Osteocyte (in vitro differentiated cells): ENCODE data around the gene MARK4. TPM values are rescaled to one million over a fixed set of nuclear protein-coding genes. Genes with fewer than 3 reads are reported as not detected.

Experiments used
- DNase-seq: peaks from one replicate; pipeline ENCODE4 v3.0.0; 2021; ENCODE audit warnings: mixed read lengths; ENCODE audit not compliant: unreplicated experiment; ENCODE audit errors: extremely low spot score
- H3K27ac Mint-ChIP-seq: one replicate; pipeline ENCODE4 v1.8.0; 2021; ENCODE audit warnings: mild to moderate bottlenecking, mixed read lengths; ENCODE audit not compliant: unreplicated experiment
- H3K27me3 Mint-ChIP-seq: one replicate; pipeline ENCODE4 v1.8.0; 2021; ENCODE audit warnings: mixed read lengths; ENCODE audit not compliant: unreplicated experiment
- H3K36me3 Mint-ChIP-seq: one replicate; pipeline ENCODE4 v1.8.0; 2021; ENCODE audit warnings: mixed read lengths; ENCODE audit not compliant: unreplicated experiment
- H3K4me1 Mint-ChIP-seq: one replicate; pipeline ENCODE4 v1.8.0; 2021; ENCODE audit warnings: mixed read lengths; ENCODE audit not compliant: unreplicated experiment
- H3K4me3 Mint-ChIP-seq: one replicate; pipeline ENCODE4 v1.8.0; 2021; ENCODE audit warnings: mild to moderate bottlenecking, moderate library complexity, mixed read lengths; ENCODE audit not compliant: unreplicated experiment
- H3K9me3 Mint-ChIP-seq: one replicate; pipeline ENCODE4 v1.8.0; 2021; ENCODE audit warnings: mixed read lengths; ENCODE audit not compliant: unreplicated experiment
- CTCF ChIP-seq: fragments of 200-600 bp; sonication (generic); IDR thresholded peaks from 2 replicates; pipeline ENCODE4 v1.5.0; 2021; ENCODE audit warnings: antibody characterized with exemption, mild to moderate bottlenecking, moderate library complexity
- total RNA-seq: library from RNA; stranded (reverse); gene quantifications from 2 replicates; pipeline ENCODE4 v1.2.1, GENCODE V29; 2021

MARK4 gene
- total RNA-seq, 1 donor from 2014 or later, result 61.2 TPM

- no peaks in the 10 kb centered on the region for H3K9me3 Mint-ChIP-seq
- H3K36me3 Mint-ChIP-seq, result peaks cover 29% of the 10 kb centered on the region
- H3K4me3 Mint-ChIP-seq, result no peak overlapping the region
- H3K27me3 Mint-ChIP-seq, result no peaks in the 10 kb centered on the region
- DNase-seq, result no peak
- no peak for TF ChIP-seq CTCF
- H3K4me1 Mint-ChIP-seq, result peaks cover 3% of the 10 kb centered on the region
- no peak overlapping the region for H3K27ac Mint-ChIP-seq
Measured at GRCh38 chr19:45279587-45280192, 28.6 kb downstream of the MARK4 start.

GRCh38 chr19:45280471-45280961 lies 29.4 kb downstream of the MARK4 start:
- Mint-ChIP-seq H3K36me3 (peaks cover 33% of the 10 kb centered on the region), H3K27ac (no peak overlapping the region), H3K4me3 (no peak overlapping the region), H3K27me3 (no peaks in the 10 kb centered on the region), H3K4me1 (peaks cover 3% of the 10 kb centered on the region), H3K9me3 (no peaks in the 10 kb centered on the region)
- no peak for DNase-seq
- no peak for TF ChIP-seq CTCF

GRCh38 chr19:45283443-45284033 lies 32.5 kb downstream of the MARK4 start:
- H3K4me3 Mint-ChIP-seq, result no peak overlapping the region
- H3K27ac Mint-ChIP-seq, result no peak overlapping the region
- DNase-seq, result no peak
- no peaks in the 10 kb centered on the region for H3K4me1 Mint-ChIP-seq
- no peak for TF ChIP-seq CTCF
- H3K36me3 Mint-ChIP-seq, result peaks cover 41% of the 10 kb centered on the region
- no peaks in the 10 kb centered on the region for H3K27me3 Mint-ChIP-seq
- H3K9me3 Mint-ChIP-seq, result no peaks in the 10 kb centered on the region

- Mint-ChIP-seq H3K9me3 (peaks cover 3% of the 10 kb centered on the region), H3K4me3 (no peak overlapping the region), H3K27ac (no peak overlapping the region), H3K4me1 (no peaks in the 10 kb centered on the region), H3K36me3 (peaks cover 43% of the 10 kb centered on the region), H3K27me3 (no peaks in the 10 kb centered on the region)
- TF ChIP-seq CTCF, result no peak
- no peak for DNase-seq
Measured at GRCh38 chr19:45290381-45290931, 39.4 kb downstream of the MARK4 start.

- Mint-ChIP-seq H3K9me3 (peaks cover 3% of the 10 kb centered on the region), H3K27ac (no peak overlapping the region), H3K36me3 (peaks cover 41% of the 10 kb centered on the region), H3K4me3 (no peak overlapping the region), H3K27me3 (no peaks in the 10 kb centered on the region), H3K4me1 (no peaks in the 10 kb centered on the region)
- DNase-seq, result no peak
- no peak for TF ChIP-seq CTCF
Measured at GRCh38 chr19:45291834-45292233, 40.8 kb downstream of the MARK4 start.
